Forelimb muscle (tissue), 1 donor: ENCODE results near the gene SOAT2. TPM values are rescaled to one million over a fixed set of nuclear protein-coding genes. Genes with fewer than 3 reads are reported as not detected.
"Not testable (repeated sequence)": the region's sequence is repeated elsewhere in the genome, so short reads cannot be mapped to it uniquely, and the experiment has no call there.

Source experiments
- DNase-seq: peaks from one replicate; pipeline ENCODE4 v3.0.0-alpha.2; 2013; ENCODE audit warnings: low read depth
- polyA plus RNA-seq: library from polyadenylated mRNA; unstranded; fragments of 120-200 nt; gene quantifications from one replicate; pipeline ENCODE4 v1.2.1, GENCODE V29; 2013; ENCODE audit not compliant: insufficient read length

Gene SOAT2
- polyA plus RNA-seq, 1 donor = 0.11 TPM

DNA sequence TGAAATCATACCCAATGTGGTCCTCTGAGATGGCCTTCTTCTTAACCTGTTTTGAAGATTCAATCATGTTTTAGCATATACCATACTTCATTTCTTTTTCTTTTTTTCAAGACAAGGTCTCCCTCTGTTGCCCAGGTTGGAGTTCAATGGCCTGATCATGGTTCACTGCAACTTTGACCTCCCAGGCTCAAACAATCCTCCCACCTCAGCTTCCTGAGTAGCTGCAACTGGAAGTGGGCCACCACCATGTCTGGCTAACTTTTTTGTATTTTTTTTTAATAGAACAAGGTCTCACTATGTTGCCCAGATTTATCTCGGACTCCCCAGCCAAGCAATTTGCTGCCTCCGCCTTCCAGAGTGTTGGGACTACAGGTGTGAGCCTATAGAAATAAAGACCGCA, 30.4 kb downstream of the SOAT2 start:
- no peak for DNase-seq

DNA sequence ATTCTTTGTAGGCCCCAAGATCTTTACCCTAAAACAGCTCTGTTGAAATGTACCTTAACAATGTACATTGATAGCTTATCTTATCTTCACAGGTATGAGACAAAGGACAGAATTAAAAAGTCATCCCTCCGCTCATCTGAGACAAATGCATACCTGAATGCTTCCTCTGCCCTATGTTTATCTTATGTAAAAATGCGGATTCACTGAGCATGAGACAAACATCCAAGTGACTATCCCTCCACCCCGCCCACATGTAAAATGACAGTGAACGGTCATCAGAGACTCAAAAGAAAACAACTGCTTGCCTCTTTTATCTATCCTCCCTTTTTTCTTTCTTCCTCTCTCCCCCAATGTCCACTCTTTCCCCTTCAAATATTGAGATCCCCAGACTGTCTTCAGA, 40.1 kb downstream of the SOAT2 start:
- DNase-seq = no peak

DNA sequence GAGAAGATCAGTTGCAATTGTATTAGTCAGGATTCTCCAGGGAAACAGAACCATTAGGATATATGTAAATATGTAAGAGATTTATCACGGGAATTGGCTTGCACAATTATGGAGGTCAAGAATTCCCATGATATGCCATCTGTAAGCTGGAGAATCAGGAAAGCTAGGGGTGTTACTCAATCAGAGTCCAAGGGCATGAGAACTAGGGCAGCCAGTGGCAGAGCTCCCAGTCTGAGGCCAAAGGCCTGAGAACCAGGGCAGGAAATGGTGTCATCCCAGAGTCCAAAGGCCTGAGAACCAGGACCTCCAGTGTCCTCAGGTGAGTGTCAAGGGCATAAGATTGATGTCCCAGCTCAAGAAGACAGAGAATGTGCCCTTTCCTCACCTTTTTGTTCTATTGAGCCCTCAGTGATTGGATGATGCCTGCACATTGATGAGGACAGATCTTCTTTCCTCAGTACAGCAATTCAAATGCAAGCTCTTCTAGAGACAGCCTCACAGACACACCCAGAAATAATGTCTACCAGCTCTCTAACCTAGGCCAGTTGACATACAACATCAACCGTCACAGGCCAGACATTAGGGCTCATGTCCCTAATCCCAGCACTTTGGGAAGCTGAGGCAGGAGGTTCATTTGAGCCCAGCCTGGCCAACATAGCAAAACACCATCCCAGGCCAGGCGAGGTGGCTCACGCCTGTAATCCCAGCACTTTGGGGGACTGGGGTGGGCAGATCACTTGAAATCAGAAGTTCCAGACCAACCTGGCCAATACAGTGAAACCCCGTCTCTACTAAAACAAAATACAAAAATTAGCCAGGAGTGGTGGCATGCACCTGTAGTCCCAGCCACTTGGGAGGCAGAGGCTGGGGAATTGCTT, 42.3 kb downstream of the SOAT2 start:
- DNase-seq = no peak

DNA sequence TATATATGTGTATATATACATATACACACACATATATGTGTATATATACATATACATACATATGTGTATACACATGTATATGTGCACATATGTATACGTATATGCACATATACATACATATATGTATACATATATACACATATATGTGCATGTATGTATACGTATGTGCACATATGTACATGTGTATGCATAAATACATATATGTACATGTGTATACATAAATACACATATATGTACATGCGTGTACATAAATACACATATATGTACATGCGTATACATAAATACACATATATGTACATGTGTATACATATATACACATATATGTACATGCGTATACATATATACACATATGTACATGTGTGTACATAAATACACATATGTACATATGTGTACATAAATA, 43.9 kb downstream of the SOAT2 start:
- DNase-seq = no peak

DNA sequence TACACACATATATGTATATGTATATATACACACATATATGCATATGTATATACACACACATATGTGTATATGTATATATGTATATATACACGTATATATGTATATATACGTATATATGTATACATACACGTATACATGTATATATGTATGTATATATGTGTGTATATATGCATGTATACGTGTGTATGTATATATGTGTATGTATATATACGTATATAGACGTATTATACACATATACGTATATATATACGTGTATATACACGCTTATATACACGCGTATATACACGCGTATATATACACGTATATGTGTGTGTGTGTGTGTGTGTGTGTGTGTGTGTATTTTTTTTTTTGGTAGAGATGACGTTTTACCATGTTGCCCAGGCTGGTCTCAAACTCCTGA, 44.4 kb downstream of the SOAT2 start:
- DNase-seq = no peak

DNA sequence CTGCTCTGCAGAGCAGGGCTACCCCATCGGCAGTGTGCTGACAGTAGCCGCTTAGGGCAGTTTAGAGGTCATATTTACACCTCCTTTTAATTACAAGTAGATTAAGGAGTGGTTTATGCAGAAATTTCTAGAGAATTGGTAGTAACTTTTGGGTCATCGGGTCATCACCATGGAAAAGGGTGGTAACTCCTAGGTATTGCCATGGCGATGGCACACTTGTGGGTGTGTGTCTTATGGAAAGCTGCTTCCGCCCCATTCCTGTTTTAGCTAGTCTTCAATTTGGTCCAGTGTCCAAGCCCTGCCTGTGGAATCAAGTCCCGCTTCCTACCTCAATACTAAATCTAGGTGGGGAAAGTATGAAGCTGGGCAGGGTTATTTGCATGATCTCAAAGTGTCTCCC, 47.8 kb downstream of the SOAT2 start:
- DNase-seq = no peak

DNA sequence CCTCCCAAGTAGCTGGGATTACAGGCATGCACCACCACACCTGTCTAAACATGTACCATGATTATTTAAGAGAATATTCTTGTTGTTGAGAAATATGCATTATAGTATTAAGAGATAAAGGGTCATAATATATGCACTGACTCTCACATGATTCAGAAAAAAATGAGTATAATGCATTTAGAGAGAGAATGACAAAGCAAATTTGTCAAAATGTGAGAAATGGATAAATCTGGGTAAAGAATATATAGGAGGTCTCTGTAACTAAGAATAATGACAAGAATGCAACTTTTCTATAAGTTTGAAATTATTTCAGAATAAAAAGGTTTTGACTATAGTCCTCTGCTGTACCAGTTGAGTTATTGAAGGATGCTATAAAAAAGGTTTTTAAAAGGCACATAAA, 49.1 kb downstream of the SOAT2 start:
- DNase-seq = no peak

DNA sequence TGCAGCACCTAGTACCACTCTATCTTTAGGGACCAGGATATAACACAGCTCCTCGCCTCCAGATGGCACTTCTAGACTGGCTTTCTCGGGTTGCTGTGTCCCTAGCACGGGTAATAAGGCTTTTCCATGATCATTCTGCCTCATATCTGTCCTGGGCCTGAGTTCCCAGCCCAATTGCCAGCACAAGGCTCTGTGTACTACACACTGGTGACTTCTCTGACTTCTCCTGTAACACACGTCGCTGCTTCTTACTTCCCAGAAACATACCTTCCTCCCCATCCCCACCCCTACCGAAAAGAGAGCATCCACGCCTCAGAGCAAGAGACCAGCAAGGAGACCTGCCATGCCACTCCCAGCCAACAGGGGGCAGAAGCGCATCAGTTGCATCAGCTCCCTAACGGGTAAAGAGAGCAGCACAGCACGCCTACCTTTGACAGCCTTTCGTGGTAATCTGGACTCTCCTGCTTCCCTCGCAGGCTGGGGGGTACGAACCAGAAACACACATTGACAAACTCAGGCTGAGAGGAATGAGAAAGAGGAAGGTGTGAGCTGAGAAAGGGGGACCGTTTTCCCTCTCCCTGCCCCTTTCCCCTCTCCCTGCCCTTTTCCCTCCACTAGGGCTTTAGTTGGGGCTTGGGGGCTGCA, 56.0 kb downstream of the SOAT2 start:
- DNase-seq = no peak

DNA sequence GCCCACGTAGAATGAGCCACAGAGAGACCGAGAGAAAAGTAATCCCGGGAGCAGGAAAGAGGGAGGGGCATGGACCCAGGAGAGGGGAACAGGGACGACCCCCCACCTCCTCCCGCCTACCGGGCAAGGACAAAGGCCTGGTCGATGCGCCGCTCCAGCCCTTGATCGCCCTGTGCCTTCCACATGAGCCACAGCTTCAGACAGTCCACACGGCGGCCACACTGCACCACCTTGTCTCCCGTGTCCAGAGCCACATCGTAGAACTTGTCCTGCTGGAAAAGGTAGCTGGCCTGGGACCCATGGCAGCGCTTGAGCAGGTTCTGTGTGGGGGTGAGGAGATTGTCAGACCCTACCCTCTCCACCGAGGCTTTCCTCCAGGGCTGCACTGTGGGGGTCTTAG, 56.7 kb downstream of the SOAT2 start:
- DNase-seq = no peak

DNA sequence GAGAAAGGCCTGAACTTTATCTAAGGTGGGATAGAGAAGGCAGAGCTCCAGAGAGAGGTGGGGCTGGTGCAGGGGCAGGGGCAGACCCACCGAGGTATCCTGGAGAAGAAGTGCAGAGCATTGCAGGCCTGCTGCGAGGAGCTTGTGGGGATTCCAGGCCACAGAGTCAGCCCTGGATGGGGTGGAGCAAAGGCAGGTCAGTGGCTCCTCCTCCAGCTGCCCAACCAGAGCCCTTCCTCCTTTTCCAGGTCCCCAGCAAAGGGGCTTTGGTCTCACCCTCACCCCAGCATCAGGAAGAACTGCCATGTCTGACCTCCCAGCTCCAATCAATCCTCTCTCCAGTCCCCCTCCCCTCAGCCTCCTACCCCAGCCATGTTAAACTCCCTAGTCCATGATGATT, 57.4 kb downstream of the SOAT2 start:
- DNase-seq = no peak

DNA sequence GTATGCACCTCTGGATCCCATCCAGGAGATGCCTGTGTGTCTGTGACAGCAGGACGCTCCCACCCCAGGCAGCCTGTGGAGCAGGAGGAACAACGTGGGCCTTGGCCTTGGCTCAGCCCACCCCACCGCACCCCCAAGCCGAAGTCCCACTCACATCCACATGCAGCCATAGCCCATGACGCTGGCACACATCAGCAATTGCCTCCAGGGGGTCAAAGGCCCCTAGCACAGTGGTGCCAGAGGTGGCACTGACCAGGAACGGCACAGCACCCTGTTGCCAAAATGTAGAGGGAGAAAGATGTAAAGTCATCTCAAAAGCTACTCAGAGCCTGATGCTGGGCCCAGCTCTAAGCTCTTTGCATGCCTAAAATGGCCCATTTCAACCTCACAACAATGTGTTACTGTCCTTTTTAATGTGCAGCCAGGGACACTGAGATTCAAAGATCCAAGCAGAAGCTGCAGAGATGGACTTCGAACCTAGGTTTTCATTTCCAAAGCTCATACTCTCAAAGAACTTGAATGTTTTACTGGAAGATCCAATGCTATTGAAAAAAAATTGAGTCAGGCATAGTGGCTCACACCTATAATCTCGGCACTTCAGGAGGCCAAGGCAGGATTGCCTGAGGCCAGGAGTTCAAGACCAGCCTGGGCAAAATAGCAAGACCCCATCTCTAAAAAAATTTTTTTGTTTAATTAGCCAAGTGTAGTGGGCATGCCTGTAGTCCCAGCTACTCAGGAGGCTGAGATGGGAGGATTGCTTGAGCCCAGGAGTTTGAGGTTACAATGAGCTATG, 58.0 kb downstream of the SOAT2 start:
- DNase-seq = no peak

DNA sequence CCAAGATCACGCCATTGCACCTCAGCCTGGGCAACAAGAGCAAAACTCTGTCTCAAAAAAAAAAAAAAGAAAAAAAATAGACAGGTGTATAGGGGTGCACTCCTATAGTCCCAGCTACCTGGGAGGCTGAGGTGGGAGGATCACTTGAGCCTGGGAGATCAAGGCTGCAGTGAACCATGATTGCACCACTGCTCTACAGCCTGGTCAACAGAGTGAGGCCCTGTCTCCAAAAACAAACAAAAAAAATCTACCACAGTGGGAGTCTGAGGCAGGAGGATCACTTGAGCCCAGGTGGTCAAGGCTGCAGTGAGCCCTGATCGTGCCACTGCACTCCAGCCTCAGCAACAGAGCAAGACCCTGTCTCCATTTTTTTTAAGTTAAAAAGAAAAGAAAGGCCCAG, 59.7 kb downstream of the SOAT2 start:
- not testable (repeated sequence) for DNase-seq

DNA sequence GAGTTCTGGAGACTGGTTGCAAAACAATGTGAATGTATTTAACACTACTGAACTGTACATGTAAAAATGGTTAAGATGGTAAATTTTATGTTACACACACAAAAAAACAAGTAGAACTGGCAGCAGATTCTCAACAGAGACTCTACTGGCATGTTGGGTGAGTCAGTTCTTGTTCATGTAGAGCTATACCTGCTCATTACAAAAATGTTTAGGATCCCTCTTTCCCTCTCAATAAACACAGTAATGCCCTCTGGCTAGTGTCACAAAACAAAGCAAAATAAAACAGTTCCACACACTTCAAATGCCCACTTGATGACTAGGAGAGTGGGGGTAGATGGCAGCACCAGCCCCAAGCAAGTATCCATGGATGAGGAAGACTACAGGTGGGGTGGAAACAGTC, 63.6 kb downstream of the SOAT2 start:
- DNase-seq = no peak

DNA sequence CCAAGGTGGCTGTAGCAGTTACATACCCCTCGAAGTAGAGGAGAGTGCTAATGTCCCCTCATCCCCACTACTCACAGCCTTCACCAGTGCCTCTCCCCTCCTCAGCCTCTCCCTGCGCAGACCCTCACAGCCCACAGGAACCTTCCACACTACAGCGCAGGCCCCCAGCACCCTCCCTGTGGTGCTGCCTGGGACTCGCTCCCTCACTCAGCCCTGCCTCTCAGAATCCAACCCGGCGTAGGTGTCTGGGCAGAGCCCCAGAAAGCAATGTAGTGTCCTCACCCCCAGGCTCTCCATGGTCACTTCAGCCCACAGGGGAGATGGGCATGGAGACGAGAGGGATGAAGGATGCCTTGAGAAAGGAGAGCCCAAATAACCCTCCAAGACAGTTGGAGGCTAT, 66.4 kb downstream of the SOAT2 start:
- DNase-seq = no peak

DNA sequence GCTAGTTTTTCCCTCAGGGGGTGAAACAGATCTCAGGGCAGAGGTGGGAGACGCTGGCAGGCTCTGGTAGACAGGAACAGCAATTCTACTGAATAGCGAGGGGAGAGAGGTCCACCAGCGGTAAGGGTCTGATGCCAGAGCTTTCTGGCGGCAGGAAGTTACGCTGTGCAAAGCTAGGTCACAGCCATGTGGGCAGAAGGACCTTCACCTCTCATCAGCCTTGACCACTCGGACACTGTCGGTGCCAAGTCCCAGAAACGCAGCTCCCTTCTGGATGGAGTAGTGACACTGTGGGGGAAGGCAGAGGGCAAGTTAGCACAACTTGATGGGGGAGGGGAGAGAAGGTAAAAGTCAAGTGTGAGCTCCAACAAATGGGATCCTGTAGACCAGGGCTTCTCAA, 66.9 kb downstream of the SOAT2 start:
- no peak for DNase-seq

DNA sequence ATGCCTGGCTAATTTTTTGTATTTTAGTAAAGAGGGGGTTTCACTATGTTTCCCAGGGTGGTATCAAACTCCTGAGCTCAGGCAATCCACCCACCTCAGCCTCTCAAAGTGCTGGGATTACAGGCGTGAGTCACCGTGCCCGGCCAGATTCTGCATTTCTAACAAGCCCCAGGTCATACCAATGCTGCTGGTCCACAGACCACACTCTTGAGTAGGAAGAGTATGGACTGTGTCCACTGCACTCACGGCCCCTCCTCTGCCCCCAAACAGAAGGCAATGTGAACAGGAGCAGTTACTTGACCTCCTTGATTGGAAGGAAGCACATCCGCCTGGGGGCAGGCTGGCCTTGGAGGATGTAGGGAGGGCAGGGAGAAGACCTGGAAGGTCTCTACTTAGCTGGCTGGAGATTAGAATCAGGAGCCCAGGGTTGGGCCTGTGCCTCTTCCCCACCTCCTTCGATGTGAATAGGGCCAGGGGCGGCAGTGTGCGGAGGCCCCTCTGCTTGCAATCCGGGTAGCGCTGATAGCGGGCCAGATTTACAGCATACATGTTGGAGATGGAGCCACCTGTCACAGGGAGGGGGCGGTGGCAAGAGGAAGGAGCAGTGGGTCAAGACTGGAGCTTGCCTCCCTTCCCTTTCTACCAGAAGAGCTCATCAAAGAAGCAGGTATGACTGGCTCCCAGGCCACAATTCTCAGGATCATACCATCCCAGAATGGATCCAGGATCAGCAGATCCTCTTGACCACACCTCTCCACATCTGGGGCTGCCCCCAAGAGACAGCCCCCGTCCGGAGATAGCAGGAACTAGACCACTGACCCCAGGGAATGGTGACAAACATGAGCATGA, 67.8 kb downstream of the SOAT2 start:
- DNase-seq = no peak

DNA sequence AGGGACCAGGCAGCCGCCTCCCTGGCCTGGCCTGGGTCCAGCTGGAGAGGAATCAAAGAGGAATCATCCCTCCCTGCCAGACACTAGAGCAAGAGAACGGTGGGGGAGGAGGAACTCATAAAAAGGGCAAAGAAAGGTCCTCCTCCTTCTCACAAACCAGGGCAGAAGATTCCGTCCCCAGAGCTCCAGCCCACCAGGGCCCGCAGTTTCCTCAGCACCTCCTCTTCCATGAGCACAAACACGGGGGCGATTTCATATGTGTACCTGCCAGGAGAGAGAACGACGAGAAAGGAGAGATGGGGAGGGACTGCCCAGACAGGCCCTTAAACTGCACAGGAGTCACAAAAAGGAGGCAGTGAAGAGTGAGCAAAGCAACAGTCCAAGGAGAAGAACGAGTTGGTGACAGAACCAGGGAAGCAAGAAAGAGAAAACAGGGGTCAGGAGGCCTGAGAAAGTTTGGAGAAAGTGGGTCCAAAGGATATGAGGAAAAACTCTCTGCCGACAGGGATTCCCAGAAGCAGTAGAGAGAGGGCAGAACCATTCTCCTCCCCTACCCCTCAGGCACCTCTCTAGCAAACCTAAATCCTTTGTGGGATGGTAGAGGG, 68.5 kb downstream of the SOAT2 start:
- no peak for DNase-seq

DNA sequence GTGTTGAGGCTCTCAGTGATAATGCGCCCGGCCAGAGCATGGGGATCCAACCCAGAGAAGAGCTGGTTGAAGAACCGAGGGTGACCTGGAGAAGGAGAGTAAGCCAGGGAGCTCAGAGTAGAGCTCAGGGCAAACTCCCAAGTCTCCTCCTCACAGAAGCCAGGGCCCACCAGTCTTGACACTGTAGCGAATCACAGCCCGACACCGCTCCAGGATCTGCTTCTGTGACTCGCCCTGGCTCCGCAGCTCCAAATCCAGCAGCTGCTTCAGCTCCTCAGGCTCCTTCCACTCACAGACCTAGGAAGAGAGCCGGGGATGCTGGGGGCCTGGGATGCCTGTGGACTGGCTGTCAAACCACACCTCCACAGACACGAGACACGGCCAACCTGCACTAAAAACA, 69.1 kb downstream of the SOAT2 start:
- DNase-seq = no peak

DNA sequence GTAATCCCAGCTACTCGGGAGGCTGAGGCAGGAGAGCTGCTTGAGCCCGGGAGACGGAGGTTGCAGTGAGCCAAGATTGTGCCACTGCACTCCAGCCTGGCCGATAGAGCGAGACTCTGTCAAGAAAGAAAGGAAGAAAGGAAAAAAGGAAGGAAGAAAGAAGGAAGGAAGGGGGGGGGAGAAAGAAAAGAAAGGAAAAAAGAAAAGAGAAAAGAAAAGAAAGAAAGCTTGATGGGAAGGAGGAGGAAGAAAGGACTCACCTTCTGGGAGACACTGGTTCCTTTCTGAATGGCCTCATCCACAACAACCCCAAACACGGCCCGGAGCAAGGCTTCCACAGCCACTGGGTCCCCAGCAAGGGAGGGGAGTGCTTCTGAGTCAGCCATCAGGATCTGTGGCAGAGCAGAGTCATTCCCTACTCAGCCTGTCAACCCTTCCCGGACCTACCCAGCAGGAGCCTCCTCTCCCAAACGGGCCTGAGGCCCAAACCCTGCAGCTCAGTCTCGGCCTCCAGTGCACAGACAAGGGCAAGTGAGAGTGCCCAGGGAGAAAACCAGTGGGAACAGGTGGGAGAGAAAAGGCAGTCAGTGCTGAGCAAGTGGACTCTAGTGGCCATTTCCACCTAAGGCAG, 69.9 kb downstream of the SOAT2 start:
- DNase-seq = no peak
